ENCODE results near the gene GRIFIN. TPM values are rescaled to one million over a fixed set of nuclear protein-coding genes. Genes with fewer than 3 reads are reported as not detected.

The GRIFIN gene
- polyA plus RNA-seq, 1 donor (not counting 4 experiments of a cell fraction or from before 2014, with no cell fraction given): not detected

DNA sequence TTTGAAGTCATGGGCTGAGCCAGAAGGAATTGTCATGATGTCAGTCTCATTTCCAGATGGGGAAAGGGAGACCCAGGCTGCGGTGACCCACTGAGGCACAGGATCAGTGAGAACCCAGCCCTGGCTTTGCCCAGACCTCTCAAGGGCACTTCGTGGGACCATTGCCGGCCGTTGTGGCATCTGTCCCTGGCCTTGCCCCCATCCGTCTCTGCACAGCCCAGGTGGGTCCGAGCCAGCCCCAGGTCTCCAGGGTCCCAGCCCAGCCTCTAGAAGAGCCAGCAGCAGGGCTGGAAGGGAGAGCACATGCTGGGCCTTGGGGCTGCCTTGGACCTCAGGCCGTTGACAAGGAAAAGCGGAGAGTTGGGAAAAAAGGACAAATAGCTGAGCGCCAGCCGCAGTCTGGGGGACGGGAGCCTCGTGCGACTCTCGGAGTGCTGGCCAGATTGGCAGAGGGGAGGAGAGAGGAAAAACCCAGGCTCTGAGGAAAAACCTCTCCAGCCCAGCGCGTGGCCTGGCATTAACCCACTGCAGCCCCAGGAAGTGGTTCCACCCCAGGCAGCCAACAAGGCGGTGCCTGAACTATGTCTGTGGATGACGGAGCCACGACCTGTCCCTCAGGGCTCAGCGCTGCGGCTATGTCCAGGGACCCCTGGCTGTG lies 30.2 kb downstream of the GRIFIN start:
- Histone ChIP-seq H3K4me1 (ENCODE audit: control insufficient read depth, extremely low read depth, insufficient read depth, low read length) (peaks cover 2% of the 10 kb centered on the region), H3K27me3 (ENCODE audit: control insufficient read depth, extremely low read depth, insufficient read depth, low read length) (peaks cover 3% of the 10 kb centered on the region), H3K36me3 (ENCODE audit: control insufficient read depth in 2 of 2, extremely low read depth in 1 of 2, insufficient read depth in 2 of 2, low read length in 2 of 2) (no peaks in the 10 kb centered on the region), H3K4me2 (ENCODE audit: control insufficient read depth, extremely low read depth, insufficient read depth, low read depth, low read length) (no peak overlapping the region), H3K9me1 (ENCODE audit: control insufficient read depth, extremely low read depth, insufficient read depth, low read length) (no peaks in the 10 kb centered on the region), H3K79me2 (ENCODE audit: control insufficient read depth, insufficient read depth, low read length) (no peaks in the 10 kb centered on the region), H3K27ac (ENCODE audit: control insufficient read depth, insufficient read depth, low read length) (no peak overlapping the region), H2AFZ (ENCODE audit: control insufficient read depth, low read length) (no peak overlapping the region), H3K4me3 (ENCODE audit: control insufficient read depth in 2 of 3, extremely low read depth in 1 of 3, insufficient read depth in 2 of 3, low read depth in 1 of 3, low read length in 3 of 3) (no peak overlapping the region), H4K20me1 (ENCODE audit: control insufficient read depth, extremely low read depth, insufficient read depth, low read length) (no peaks in the 10 kb centered on the region), H3K9ac (ENCODE audit: control insufficient read depth, extremely low read depth, insufficient read depth, low read length) (no peak overlapping the region), H3K9me3 (ENCODE audit: control insufficient read depth, low read depth, low read length) (no peaks in the 10 kb centered on the region)
- TF ChIP-seq CTCF (optimal IDR thresholded peaks at IDR 0.05 in 1 of 3, IDR thresholded peaks at IDR 0.05 in 1 of 3, conservative IDR thresholded peaks at IDR 0.05 in 1 of 3; ENCODE audit: extremely low read depth in 1 of 3, insufficient read depth in 2 of 3, low read length in 3 of 3) (no peak), EZH2 (IDR thresholded peaks at IDR 0.05; ENCODE audit: low read length) (no peak)
- no peak for DNase-seq (ENCODE audit: low read depth, low spot score)
- no peak for FAIRE-seq
- dilution Hi-C loops (cut with MboI; ENCODE audit: extremely low pct_ligation_motif_present, low sequenced_read_pairs): no loop called here

DNA sequence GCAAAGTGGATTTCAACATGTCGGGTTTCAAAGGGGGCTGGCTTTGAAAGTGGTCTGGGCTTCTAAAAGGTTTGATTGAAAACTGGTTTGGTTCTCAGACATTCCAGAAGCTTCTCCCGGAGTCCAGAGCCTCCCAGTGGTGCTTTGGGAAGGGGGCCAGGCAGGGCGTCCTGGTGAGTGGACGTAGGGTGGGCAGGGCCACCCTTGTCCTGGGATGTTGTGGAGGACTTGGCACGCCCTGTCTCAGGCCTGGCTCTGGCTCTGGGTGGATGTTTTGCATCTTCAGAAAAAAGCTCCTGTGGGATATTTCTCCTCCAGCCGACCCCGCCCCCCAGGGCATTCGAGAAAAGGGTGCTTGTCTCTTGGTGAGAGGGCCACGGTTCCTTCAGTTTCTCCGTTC lies 31.2 kb downstream of the GRIFIN start:
- Histone ChIP-seq H3K9me3 (ENCODE audit: control insufficient read depth, low read depth, low read length) (no peaks in the 10 kb centered on the region), H3K4me3 (ENCODE audit: control insufficient read depth in 2 of 3, extremely low read depth in 1 of 3, insufficient read depth in 2 of 3, low read depth in 1 of 3, low read length in 3 of 3) (no peak overlapping the region), H3K9me1 (ENCODE audit: control insufficient read depth, extremely low read depth, insufficient read depth, low read length) (no peaks in the 10 kb centered on the region), H4K20me1 (ENCODE audit: control insufficient read depth, extremely low read depth, insufficient read depth, low read length) (no peaks in the 10 kb centered on the region), H3K4me2 (ENCODE audit: control insufficient read depth, extremely low read depth, insufficient read depth, low read depth, low read length) (no peak overlapping the region), H3K36me3 (ENCODE audit: control insufficient read depth in 2 of 2, extremely low read depth in 1 of 2, insufficient read depth in 2 of 2, low read length in 2 of 2) (no peaks in the 10 kb centered on the region), H3K9ac (ENCODE audit: control insufficient read depth, extremely low read depth, insufficient read depth, low read length) (no peak overlapping the region), H3K79me2 (ENCODE audit: control insufficient read depth, insufficient read depth, low read length) (no peaks in the 10 kb centered on the region), H3K27ac (ENCODE audit: control insufficient read depth, insufficient read depth, low read length) (no peak overlapping the region), H3K27me3 (ENCODE audit: control insufficient read depth, extremely low read depth, insufficient read depth, low read length) (peaks cover 3% of the 10 kb centered on the region), H3K4me1 (ENCODE audit: control insufficient read depth, extremely low read depth, insufficient read depth, low read length) (peaks cover 12% of the 10 kb centered on the region), H2AFZ (ENCODE audit: control insufficient read depth, low read length) (no peak overlapping the region)
- dilution Hi-C loops (cut with MboI; ENCODE audit: extremely low pct_ligation_motif_present, low sequenced_read_pairs): no loop called here
- no peak for FAIRE-seq
- TF ChIP-seq CTCF (optimal IDR thresholded peaks at IDR 0.05 in 1 of 3, IDR thresholded peaks at IDR 0.05 in 1 of 3, conservative IDR thresholded peaks at IDR 0.05 in 1 of 3; ENCODE audit: extremely low read depth in 1 of 3, insufficient read depth in 2 of 3, low read length in 3 of 3) (no peak), EZH2 (IDR thresholded peaks at IDR 0.05; ENCODE audit: low read length) (no peak)
- no peak for DNase-seq (ENCODE audit: low read depth, low spot score)
